SHP77 (cell line): ENCODE measurements around the gene LITAFD.

Source experiments
- DNase-seq, 2 experiments: peaks; one replicate each; lab custom pipeline; 2025; lab: John Stamatoyannopoulos, UW

The LITAFD gene

GRCh38 chr16:8920645-8921346 lies 38.6 kb downstream of the LITAFD start:
- no peak for DNase-seq

- DNase-seq, result no peak
Measured at GRCh38 chr16:8921347-8921984, 39.3 kb downstream of the LITAFD start.

GRCh38 chr16:8923199-8923598 lies 41.0 kb downstream of the LITAFD start:
- DNase-seq, result no peak

GRCh38 chr16:8924214-8924613 lies 42.1 kb downstream of the LITAFD start:
- DNase-seq, result no peak

- DNase-seq, result no peak
Measured at GRCh38 chr16:8925455-8925854, 43.3 kb downstream of the LITAFD start.

- DNase-seq, result no peak
Measured at GRCh38 chr16:8926827-8927226, 44.7 kb downstream of the LITAFD start.

GRCh38 chr16:8928467-8928957 lies 46.4 kb downstream of the LITAFD start:
- no peak for DNase-seq

GRCh38 chr16:8929086-8929748 lies 47.1 kb downstream of the LITAFD start:
- DNase-seq, result no peak

- no peak for DNase-seq
Measured at GRCh38 chr16:8931859-8932258, 49.7 kb downstream of the LITAFD start.

- no peak for DNase-seq
Measured at GRCh38 chr16:8934601-8935000, 52.5 kb downstream of the LITAFD start.
